Stimulated activated CD4-positive, alpha-beta T cell treated with anti-CD3 and anti-CD28 coated beads, Interleukin-2, amount 100 ng/mL, for 4 hours (primary cell): Measurements from ENCODE around the gene FBXO3.
"Not testable (repeated sequence)": the region's sequence is repeated elsewhere in the genome, so short reads cannot be mapped to it uniquely, and the experiment has no call there.

Experiments
- DNase-seq: peaks from one replicate; pipeline ENCODE4 v3.0.0-alpha.2; 2020; ENCODE audit warnings: low read depth

FBXO3 gene

GRCh38 chr11:33729072-33729664 is 45.2 kb downstream of the FBXO3 start:
- not testable (repeated sequence) for DNase-seq

- DNase-seq: not testable (repeated sequence)
Observed at GRCh38 chr11:33727539-33727938, 46.8 kb downstream of the FBXO3 start.

GRCh38 chr11:33725496-33725895 is 48.8 kb downstream of the FBXO3 start:
- no peak for DNase-seq

GRCh38 chr11:33724644-33725035 is 49.7 kb downstream of the FBXO3 start:
- DNase-seq: no peak

- no peak for DNase-seq
Observed at GRCh38 chr11:33723238-33723881, 51.0 kb downstream of the FBXO3 start.

GRCh38 chr11:33722590-33723234 is 51.6 kb downstream of the FBXO3 start:
- no peak for DNase-seq

- no peak for DNase-seq
Observed at GRCh38 chr11:33721984-33722383, 52.3 kb downstream of the FBXO3 start.

GRCh38 chr11:33721426-33721825 is 52.9 kb downstream of the FBXO3 start:
- DNase-seq: no peak

- no peak for DNase-seq
Observed at GRCh38 chr11:33719587-33719986, 54.7 kb downstream of the FBXO3 start.

GRCh38 chr11:33718440-33718839 is 55.9 kb downstream of the FBXO3 start:
- DNase-seq: no peak

GRCh38 chr11:33716243-33716642 is 58.1 kb downstream of the FBXO3 start:
- no peak for DNase-seq

- DNase-seq: no peak
Observed at GRCh38 chr11:33713856-33714398, 60.4 kb downstream of the FBXO3 start.

- no peak for DNase-seq
Observed at GRCh38 chr11:33713151-33713855, 61.0 kb downstream of the FBXO3 start.

- no peak for DNase-seq
Observed at GRCh38 chr11:33712436-33712835, 61.9 kb downstream of the FBXO3 start.

- no peak for DNase-seq
Observed at GRCh38 chr11:33709466-33709865, 64.9 kb downstream of the FBXO3 start.

- no peak for DNase-seq
Observed at GRCh38 chr11:33708985-33709384, 65.3 kb downstream of the FBXO3 start.

GRCh38 chr11:33707831-33708230 is 66.5 kb downstream of the FBXO3 start:
- DNase-seq: not testable (repeated sequence)

- DNase-seq: no peak
Observed at GRCh38 chr11:33706966-33707365, 67.4 kb downstream of the FBXO3 start.

- no peak for DNase-seq
Observed at GRCh38 chr11:33706546-33706945, 67.8 kb downstream of the FBXO3 start.

- DNase-seq: no peak
Observed at GRCh38 chr11:33704240-33705002, 69.9 kb downstream of the FBXO3 start.

GRCh38 chr11:33703788-33704187 is 70.5 kb downstream of the FBXO3 start:
- DNase-seq: no peak

- no peak for DNase-seq
Observed at GRCh38 chr11:33703234-33703633, 71.1 kb downstream of the FBXO3 start.
